Fibroblast of lung (primary cell): Measurements from ENCODE around the gene ZDHHC22. TPM values are rescaled to one million over a fixed set of nuclear protein-coding genes. Genes with fewer than 3 reads are reported as not detected.
A peak's percentile ranks its signal among the peaks of the same experiment; 100 is the strongest.

Experiments
- DNase-seq, 2 donors: peaks; one replicate each; pipeline versions ENCODE4 v3.0.0 to v3.0.0-alpha.2; 2010; ENCODE audit warnings: low read depth in 2 of 2
- H2AFZ ChIP-seq: 2 replicates; pipeline ENCODE4 v1.5.1; 2012; ENCODE audit warnings: low read length, control low read depth, inconsistent platforms
- H3K27ac ChIP-seq: 2 replicates; pipeline ENCODE4 v1.5.1; 2011; ENCODE audit warnings: low read length, control low read depth; ENCODE audit not compliant: insufficient read depth
- H3K27me3 ChIP-seq: 2 replicates; pipeline ENCODE4 v1.5.1; 2011; ENCODE audit warnings: mild to moderate bottlenecking, low read length; ENCODE audit not compliant: control insufficient read depth, insufficient read depth
- H3K36me3 ChIP-seq: 2 replicates; pipeline ENCODE4 v1.5.1; 2011; ENCODE audit warnings: low read length; ENCODE audit not compliant: control insufficient read depth, insufficient read depth
- H3K4me1 ChIP-seq: 2 replicates; pipeline ENCODE4 v1.5.1; 2011; ENCODE audit warnings: low read length; ENCODE audit not compliant: control insufficient read depth, insufficient read depth; ENCODE audit errors: extremely low read depth
- H3K4me2 ChIP-seq: 2 replicates; pipeline ENCODE4 v1.5.1; 2011; ENCODE audit warnings: low read length, control low read depth; ENCODE audit not compliant: insufficient read depth; ENCODE audit errors: extremely low read depth
- H3K4me3 ChIP-seq, 4 experiments: fragments of 200-600 bp in 1 of 4; sonication (generic) in 1 of 4; replicated peaks in 1 of 4; 2 replicates each; pipeline ENCODE4 v1.5.1; 2011 to 2016; ENCODE audit warnings: low read length in 4 of 4, low read depth in 3 of 4, mild to moderate bottlenecking in 3 of 4, control low read depth in 2 of 4, inconsistent platforms in 1 of 4, mixed read lengths in 1 of 4; ENCODE audit not compliant: insufficient read depth in 1 of 4; ENCODE audit errors: control extremely low read depth in 1 of 4
- H3K79me2 ChIP-seq: 2 replicates; pipeline ENCODE4 v1.5.1; 2012; ENCODE audit warnings: mild to moderate bottlenecking, low read length, inconsistent platforms; ENCODE audit not compliant: control insufficient read depth, insufficient read depth
- H3K9ac ChIP-seq: 2 replicates; pipeline ENCODE4 v1.5.1; 2011; ENCODE audit warnings: mild to moderate bottlenecking, low read length, control low read depth; ENCODE audit not compliant: insufficient read depth
- H3K9me3 ChIP-seq: 2 replicates; pipeline ENCODE4 v1.5.1; 2012; ENCODE audit warnings: low read depth, low read length; ENCODE audit not compliant: control insufficient read depth, insufficient read depth
- H4K20me1 ChIP-seq: 2 replicates; pipeline ENCODE4 v1.5.1; 2011; ENCODE audit warnings: low read length; ENCODE audit not compliant: control insufficient read depth, insufficient read depth; ENCODE audit errors: extremely low read depth
- CTCF ChIP-seq, 2 donors: IDR thresholded peaks in 1 of 2; conservative IDR thresholded peaks in 1 of 2; 1 replicate in 1 of 2; 2 replicates in 1 of 2; pipeline ENCODE4 v1.5.1; 2011 to 2012; ENCODE audit warnings: low read length in 2 of 2, control low read depth in 1 of 2, inconsistent platforms in 1 of 2, low read depth in 1 of 2, mild to moderate bottlenecking in 1 of 2
- EZH2 ChIP-seq: IDR thresholded peaks from 2 replicates; pipeline ENCODE4 v1.5.1; 2012; ENCODE audit warnings: low read length, control low read depth, mild to moderate bottlenecking; ENCODE audit errors: missing control alignments
- polyA plus RNA-seq, 2 donors: library from polyadenylated mRNA; depleted of rRNA in 1 of 2; stranded (reverse) in 1 of 2; unstranded in 1 of 2; fragments of >200 nt; gene quantifications; 2 replicates each; pipeline ENCODE4 v1.2.1, GENCODE V29; 2011 to 2012; ENCODE audit warnings: missing spikeins in 1 of 2
- total RNA-seq: library from RNA; depleted of rRNA; stranded (reverse); fragments of >200 nt; gene quantifications from 2 replicates; pipeline ENCODE4 v1.2.1, GENCODE V29; 2014

ZDHHC22 gene
- total and polyA plus RNA-seq, 2 donors (not counting 1 experiment from before 2014, with no cell fraction given): not detected

- TF ChIP-seq EZH2: no peak
- no peak for TF ChIP-seq CTCF (conservative IDR thresholded peaks at IDR 0.05 in 1 of 2, IDR thresholded peaks at IDR 0.05 in 1 of 2; ENCODE audit: low read depth in 1 of 2, low read length in 2 of 2)
- peak; percentile 72 to 87 for DNase-seq
- Histone ChIP-seq H3K4me2 (peak overlapping the region; percentile 99), H3K79me2 (peaks cover 7% of the 10 kb centered on the region), H3K9ac (no peak overlapping the region), H3K27ac (peak overlapping the region; percentile 96), H3K4me3 (peak overlapping the region; percentile 80 to 99 (median 94)), H3K36me3 (no peaks in the 10 kb centered on the region), H3K4me1 (peaks cover 13% of the 10 kb centered on the region), H3K27me3 (no peaks in the 10 kb centered on the region), H2AFZ (no peak overlapping the region), H4K20me1 (no peaks in the 10 kb centered on the region), H3K9me3 (no peaks in the 10 kb centered on the region)
Measured at GRCh38 chr14:77099425-77100167, 42.0 kb downstream of the ZDHHC22 start.

GRCh38 chr14:77098529-77099353, 42.9 kb downstream of the ZDHHC22 start:
- Histone ChIP-seq H3K9ac (peak overlapping the region; percentile 94), H3K9me3 (no peaks in the 10 kb centered on the region), H3K4me2 (peak overlapping the region; percentile 99), H3K27me3 (no peaks in the 10 kb centered on the region), H3K27ac (peak overlapping the region; percentile 96), H3K4me3 (peak overlapping the region; percentile 80 to 99 (median 94)), H3K79me2 (peaks cover 7% of the 10 kb centered on the region), H3K36me3 (no peaks in the 10 kb centered on the region), H4K20me1 (no peaks in the 10 kb centered on the region), H2AFZ (peak overlapping the region; percentile 95), H3K4me1 (peaks cover 13% of the 10 kb centered on the region)
- no peak for DNase-seq
- TF ChIP-seq EZH2 (no peak), CTCF (conservative IDR thresholded peaks at IDR 0.05 in 1 of 2, IDR thresholded peaks at IDR 0.05 in 1 of 2; ENCODE audit: low read depth in 1 of 2, low read length in 2 of 2) (no peak)
